Tibial nerve (tissue), 4 donors: ENCODE results near the gene SPDYC. TPM values are rescaled to one million over a fixed set of nuclear protein-coding genes. Genes with fewer than 3 reads are reported as not detected.

Experiments
- DNase-seq, 2 donors: peaks; one replicate each; pipeline ENCODE4 v3.0.0-alpha.2; 2019; ENCODE audit warnings: low spot score in 2 of 2
- H3K27ac ChIP-seq, 4 donors: fragments of 200-600 bp; sonication (generic) in 3 of 4; one replicate each; pipeline ENCODE4 v1.5.1; 2017 to 2019; ENCODE audit warnings: mild to moderate bottlenecking in 1 of 4
- H3K27me3 ChIP-seq, 2 donors: fragments of 200-600 bp; sonication (generic) in 1 of 2; one replicate each; pipeline versions ENCODE4 v1.5.1 to v1.6.0; 2017 to 2019
- H3K36me3 ChIP-seq, 3 donors: fragments of 200-600 bp; sonication (generic); one replicate each; pipeline ENCODE4 v1.5.1; 2018 to 2019
- H3K4me1 ChIP-seq, 4 donors: fragments of 200-600 bp; sonication (generic) in 3 of 4; one replicate each; pipeline ENCODE4 v1.5.1; 2017 to 2019
- H3K4me3 ChIP-seq, 4 donors: fragments of 200-600 bp; sonication (generic) in 3 of 4; one replicate each; pipeline ENCODE4 v1.5.1; 2017 to 2019; ENCODE audit warnings: mild to moderate bottlenecking in 1 of 4, moderate library complexity in 1 of 4
- H3K9me3 ChIP-seq, 4 donors: fragments of 200-600 bp; sonication (generic) in 3 of 4; one replicate each; pipeline ENCODE4 v1.5.1; 2017 to 2019
- CTCF ChIP-seq, 5 experiments: fragments of 200-600 bp in 3 of 5; fragments of 450-650 bp in 2 of 5; sonication (generic) in 3 of 5; IDR thresholded peaks; one replicate each; pipeline ENCODE4 v1.5.1; 2016 to 2019; ENCODE audit warnings: antibody characterized with exemption in 5 of 5, mild to moderate bottlenecking in 3 of 5, moderate library complexity in 2 of 5
- EP300 ChIP-seq, 2 donors: sonication (generic); formaldehyde crosslinking; IDR thresholded peaks; one replicate each; pipeline ENCODE4 v1.6.1; 2017; ENCODE audit warnings: antibody characterized with exemption in 2 of 2, mild to moderate bottlenecking in 1 of 2
- POLR2A ChIP-seq, 2 donors: fragments of 450-650 bp; IDR thresholded peaks; one replicate each; pipeline ENCODE4 v1.6.1; 2017; ENCODE audit warnings: antibody characterized with exemption in 2 of 2, mild to moderate bottlenecking in 2 of 2, moderate library complexity in 2 of 2
- WGBS, 2 donors: methylation state at CpG; one replicate each; pipeline ENCODE4 v1.1.5; 2018; 5-methylcytosine and 5-hydroxymethylcytosine counted together
- total RNA-seq, 4 donors: library from RNA; depleted of rRNA; stranded (reverse); fragments of >200 nt; gene quantifications; one replicate each; pipeline ENCODE4 v1.1.0, GENCODE V29; 2016

SPDYC gene
- total RNA-seq, 4 donors from 2014 or later: not detected

- Histone ChIP-seq H3K36me3 (peaks cover 2 to 88% (median 10%) of the 10 kb centered on the region in 3 donors), H3K27me3 (no peaks in the 10 kb centered on the region), H3K9me3 (no peaks in the 10 kb centered on the region), H3K4me1 (no peaks in the 10 kb centered on the region), H3K27ac (no peak overlapping the region), H3K4me3 (no peak overlapping the region)
- TF ChIP-seq EP300 (IDR thresholded peaks at IDR 0.05) (no peak), CTCF (IDR thresholded peaks at IDR 0.05) (no peak), POLR2A (IDR thresholded peaks at IDR 0.05) (no peak)
- WGBS, 2 donors: 97 to 98% methylated on average over 2 of the region's 2 CpGs
- no peak for DNase-seq
Observed at GRCh38 chr11:65194564-65194963, 24.5 kb downstream of the SPDYC start.

DNA sequence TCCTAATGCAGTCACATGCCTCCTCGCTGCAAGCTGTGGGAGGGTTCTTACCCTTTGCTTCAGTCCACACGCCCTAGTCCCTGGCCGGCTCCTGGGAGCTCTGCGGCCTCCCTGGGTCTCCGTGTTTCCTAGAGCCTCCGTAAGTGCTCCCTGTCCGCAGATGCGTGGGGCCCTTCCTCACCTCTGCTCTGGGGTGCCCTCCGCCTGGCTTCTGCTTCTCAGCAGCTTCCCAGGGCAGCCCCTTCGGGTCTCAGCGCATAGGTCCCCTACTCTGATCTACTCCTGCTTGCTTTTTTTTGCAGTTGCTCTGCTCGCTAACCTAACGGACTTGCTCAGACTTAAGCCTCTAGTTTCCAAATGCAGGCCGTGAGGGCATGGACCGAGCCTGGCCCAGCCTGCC lies 34.1 kb downstream of the SPDYC start:
- TF ChIP-seq POLR2A (IDR thresholded peaks at IDR 0.05) (no peak), EP300 (IDR thresholded peaks at IDR 0.05) (no peak), CTCF (IDR thresholded peaks at IDR 0.05) (no peak)
- Histone ChIP-seq H3K9me3 (no peaks in the 10 kb centered on the region), H3K4me3 (no peak overlapping the region), H3K27me3 (no peaks in the 10 kb centered on the region), H3K36me3 (peaks cover 0 to 95% (median 11%) of the 10 kb centered on the region in 3 donors), H3K4me1 (no peaks in the 10 kb centered on the region), H3K27ac (no peak overlapping the region)
- no peak for DNase-seq
- 92% methylated on average over 15 of the region's 15 CpGs for WGBS, 2 donors

- 55 to 58% methylated on average over 20 to 25 of the region's 38 CpGs for WGBS, 2 donors
- Histone ChIP-seq H3K4me3 (no peak overlapping the region), H3K36me3 (peaks cover 0 to 95% (median 18%) of the 10 kb centered on the region in 3 donors), H3K9me3 (no peaks in the 10 kb centered on the region), H3K27ac (no peak overlapping the region), H3K27me3 (no peaks in the 10 kb centered on the region), H3K4me1 (no peaks in the 10 kb centered on the region)
- TF ChIP-seq CTCF (IDR thresholded peaks at IDR 0.05) (peak; percentile 66 to 82 (median 78)), EP300 (IDR thresholded peaks at IDR 0.05) (no peak), POLR2A (IDR thresholded peaks at IDR 0.05) (no peak)
- DNase-seq: no peak
Observed at GRCh38 chr11:65204646-65205601, 34.9 kb downstream of the SPDYC start.

- no peak overlapping the region for H3K4me3 ChIP-seq
- no peaks in the 10 kb centered on the region for H3K4me1 ChIP-seq
- H3K27ac ChIP-seq: no peak overlapping the region
- H3K36me3 ChIP-seq: peaks cover 0 to 95% (median 24%) of the 10 kb centered on the region in 3 donors
- 79 to 82% methylated on average over 3 of the region's 3 CpGs for WGBS, 2 donors
- TF ChIP-seq EP300 (IDR thresholded peaks at IDR 0.05) (no peak), POLR2A (IDR thresholded peaks at IDR 0.05) (no peak), CTCF (IDR thresholded peaks at IDR 0.05) (no peak)
- no peaks in the 10 kb centered on the region for H3K27me3 ChIP-seq
- H3K9me3 ChIP-seq: no peaks in the 10 kb centered on the region
- DNase-seq: no peak
Observed at GRCh38 chr11:65205602-65205967, 35.6 kb downstream of the SPDYC start.

DNA sequence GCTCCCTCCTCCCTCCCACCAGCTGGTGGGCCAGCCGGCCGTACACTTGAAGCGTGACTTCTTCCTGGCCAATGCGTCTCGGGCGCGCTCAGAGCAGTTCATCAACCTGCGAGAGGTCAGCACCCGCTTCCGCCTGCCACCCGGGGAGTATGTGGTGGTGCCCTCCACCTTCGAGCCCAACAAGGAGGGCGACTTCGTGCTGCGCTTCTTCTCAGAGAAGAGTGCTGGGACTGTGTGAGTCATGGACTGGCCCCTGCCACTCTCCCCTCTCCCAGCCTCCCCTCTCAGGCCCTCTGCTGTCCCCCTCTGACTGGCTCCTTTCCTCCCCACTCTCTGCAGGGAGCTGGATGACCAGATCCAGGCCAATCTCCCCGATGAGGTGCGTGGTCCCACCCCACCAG lies 36.4 kb downstream of the SPDYC start:
- no peak for DNase-seq
- Histone ChIP-seq H3K4me1 (no peaks in the 10 kb centered on the region), H3K36me3 (peaks cover 0 to 95% (median 28%) of the 10 kb centered on the region in 3 donors)

More for the DNA sequence above, 36.4 kb downstream of the SPDYC start:
- Histone ChIP-seq H3K27me3 (no peaks in the 10 kb centered on the region), H3K9me3 (no peaks in the 10 kb centered on the region), H3K27ac (no peak overlapping the region), H3K4me3 (no peak overlapping the region)
- WGBS, 2 donors: 85 to 88% methylated on average over 17 of the region's 17 CpGs
- TF ChIP-seq POLR2A (IDR thresholded peaks at IDR 0.05) (no peak), CTCF (IDR thresholded peaks at IDR 0.05) (no peak), EP300 (IDR thresholded peaks at IDR 0.05) (no peak)
